GM23338 (cell line): ENCODE measurements around the gene STIP1.

Experiments used
- CREB1 ChIP-seq: fragments of 250-450 bp; sonication (Bioruptor Pico); IDR thresholded peaks from 2 replicates; pipeline ENCODE4 v1.5.0; 2020; ENCODE audit warnings: low read depth, mild to moderate bottlenecking, moderate library complexity
- EZH2 ChIP-seq: fragments of 200-600 bp; sonication (generic); IDR thresholded peaks from one replicate; pipeline ENCODE4 v1.8.0; 2017; ENCODE audit warnings: antibody characterized with exemption, mild to moderate bottlenecking, low read depth; ENCODE audit not compliant: unreplicated experiment
- JUNB ChIP-seq: IDR thresholded peaks from one replicate; pipeline ENCODE4 v1.6.1; 2016; ENCODE audit warnings: antibody characterized with exemption; ENCODE audit not compliant: unreplicated experiment
- TF ChIP-seq, protein P1 (sequence below), 2 experiments: fragments of 200-600 bp in 1 of 2; sonication (generic) in 1 of 2; conservative IDR thresholded peaks; 2 replicates each; pipeline versions ENCODE4 v1.5.1 to v1.6.1; 2016 to 2017; ENCODE audit warnings: antibody characterized with exemption in 2 of 2, low read depth in 2 of 2, mild to moderate bottlenecking in 2 of 2, moderate library complexity in 1 of 2
- TF ChIP-seq, protein P2 (sequence below): IDR thresholded peaks from 2 replicates; pipeline ENCODE4 v1.6.1; 2016; ENCODE audit warnings: antibody characterized with exemption

DNA sequence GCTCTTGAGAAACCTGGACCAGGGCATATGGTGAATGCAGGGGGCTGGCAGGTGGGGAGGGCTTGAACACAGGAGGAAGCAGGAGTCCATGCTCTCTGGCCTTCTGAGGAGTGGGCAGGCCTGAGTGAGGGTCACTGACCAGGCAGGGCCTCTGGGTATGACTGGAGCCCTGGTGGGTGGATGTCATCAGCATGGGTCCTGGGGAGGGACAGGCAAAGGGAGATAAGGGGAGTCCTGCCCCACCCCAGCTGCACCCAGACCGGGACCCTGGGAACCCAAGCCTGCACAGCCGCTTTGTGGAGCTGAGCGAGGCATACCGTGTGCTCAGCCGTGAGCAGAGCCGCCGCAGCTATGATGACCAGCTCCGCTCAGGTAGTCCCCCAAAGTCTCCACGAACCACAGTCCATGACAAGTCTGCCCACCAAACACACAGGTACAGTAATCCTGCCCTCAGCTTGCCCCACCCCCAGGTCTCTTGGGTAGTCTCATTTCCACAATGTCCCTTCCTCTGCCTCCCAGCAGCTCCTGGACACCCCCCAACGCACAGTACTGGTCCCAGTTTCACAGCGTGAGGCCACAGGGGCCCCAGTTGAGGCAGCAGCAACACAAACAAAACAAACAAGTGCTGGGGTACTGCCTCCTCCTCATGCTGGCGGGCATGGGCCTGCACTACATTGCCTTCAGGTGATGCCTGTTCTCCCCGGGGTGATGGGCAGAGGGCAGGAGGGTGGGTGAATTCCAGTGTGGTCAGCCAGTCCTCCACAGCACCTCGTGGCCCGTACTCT lies 46.4 kb downstream of the STIP1 start:
- no peak for TF ChIP-seq CREB1 (CRISPR knock-in tag)
- TF ChIP-seq, protein P1, sequence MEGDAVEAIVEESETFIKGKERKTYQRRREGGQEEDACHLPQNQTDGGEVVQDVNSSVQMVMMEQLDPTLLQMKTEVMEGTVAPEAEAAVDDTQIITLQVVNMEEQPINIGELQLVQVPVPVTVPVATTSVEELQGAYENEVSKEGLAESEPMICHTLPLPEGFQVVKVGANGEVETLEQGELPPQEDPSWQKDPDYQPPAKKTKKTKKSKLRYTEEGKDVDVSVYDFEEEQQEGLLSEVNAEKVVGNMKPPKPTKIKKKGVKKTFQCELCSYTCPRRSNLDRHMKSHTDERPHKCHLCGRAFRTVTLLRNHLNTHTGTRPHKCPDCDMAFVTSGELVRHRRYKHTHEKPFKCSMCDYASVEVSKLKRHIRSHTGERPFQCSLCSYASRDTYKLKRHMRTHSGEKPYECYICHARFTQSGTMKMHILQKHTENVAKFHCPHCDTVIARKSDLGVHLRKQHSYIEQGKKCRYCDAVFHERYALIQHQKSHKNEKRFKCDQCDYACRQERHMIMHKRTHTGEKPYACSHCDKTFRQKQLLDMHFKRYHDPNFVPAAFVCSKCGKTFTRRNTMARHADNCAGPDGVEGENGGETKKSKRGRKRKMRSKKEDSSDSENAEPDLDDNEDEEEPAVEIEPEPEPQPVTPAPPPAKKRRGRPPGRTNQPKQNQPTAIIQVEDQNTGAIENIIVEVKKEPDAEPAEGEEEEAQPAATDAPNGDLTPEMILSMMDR (conservative IDR thresholded peaks at IDR 0.05; ENCODE audit: low read depth in 2 of 2), result no peak
- no peak for TF ChIP-seq EZH2
- TF ChIP-seq, protein P2, sequence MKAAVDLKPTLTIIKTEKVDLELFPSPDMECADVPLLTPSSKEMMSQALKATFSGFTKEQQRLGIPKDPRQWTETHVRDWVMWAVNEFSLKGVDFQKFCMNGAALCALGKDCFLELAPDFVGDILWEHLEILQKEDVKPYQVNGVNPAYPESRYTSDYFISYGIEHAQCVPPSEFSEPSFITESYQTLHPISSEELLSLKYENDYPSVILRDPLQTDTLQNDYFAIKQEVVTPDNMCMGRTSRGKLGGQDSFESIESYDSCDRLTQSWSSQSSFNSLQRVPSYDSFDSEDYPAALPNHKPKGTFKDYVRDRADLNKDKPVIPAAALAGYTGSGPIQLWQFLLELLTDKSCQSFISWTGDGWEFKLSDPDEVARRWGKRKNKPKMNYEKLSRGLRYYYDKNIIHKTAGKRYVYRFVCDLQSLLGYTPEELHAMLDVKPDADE, result no peak
- no peak for TF ChIP-seq JUNB
